HCT116 (cell line): ENCODE measurements around the gene UBE2E2.

Source experiments
- CTCF ChIP-seq, 3 experiments: fragments of 200-600 bp in 1 of 3; sonication (generic) in 1 of 3; IDR thresholded peaks in 2 of 3; conservative IDR thresholded peaks in 1 of 3; 2 replicates each; pipeline ENCODE4 v1.5.1; 2012 to 2017; ENCODE audit warnings: low read depth in 2 of 3, low read length in 2 of 3, antibody characterized with exemption in 1 of 3, borderline replicate concordance in 1 of 3, control low read depth in 1 of 3, mild to moderate bottlenecking in 1 of 3, mixed read lengths in 1 of 3, mixed run types in 1 of 3, moderate library complexity in 1 of 3; ENCODE audit not compliant: insufficient read depth in 1 of 3
- EGR1 ChIP-seq: IDR thresholded peaks from 2 replicates; pipeline ENCODE4 v1.6.1; 2012; ENCODE audit warnings: low read depth
- EZH2 ChIP-seq: fragments of 200-600 bp; sonication (generic); IDR thresholded peaks from 2 replicates; pipeline ENCODE4 v1.6.1; 2017; ENCODE audit warnings: antibody characterized with exemption, mixed run types
- JUND ChIP-seq: IDR thresholded peaks from 2 replicates; pipeline ENCODE4 v1.6.1; 2012
- MAX ChIP-seq: IDR thresholded peaks from 2 replicates; pipeline ENCODE4 v1.6.1; 2012
- POLR2A ChIP-seq: IDR thresholded peaks from 2 replicates; pipeline ENCODE4 v1.7.0; 2011; ENCODE audit warnings: borderline replicate concordance; ENCODE audit not compliant: insufficient read depth, insufficient read length; ENCODE audit errors: extremely low read depth
- POLR2AphosphoS5 ChIP-seq: IDR thresholded peaks from 2 replicates; pipeline ENCODE4 v1.6.1; 2011; ENCODE audit warnings: mild to moderate bottlenecking, low read depth, low read length, moderate library complexity
- ZNF274 ChIP-seq: fragments of 200-500 bp; sonication (Bioruptor generic); IDR thresholded peaks from 2 replicates; pipeline ENCODE4 v1.6.1; 2014; ENCODE audit warnings: mild to moderate bottlenecking, low read depth, low read length, inconsistent platforms

- no peak for TF ChIP-seq CTCF (IDR thresholded peaks at IDR 0.05 in 2 of 3, conservative IDR thresholded peaks at IDR 0.05 in 1 of 3; ENCODE audit: borderline replicate concordance in 1 of 3, insufficient read depth in 1 of 3, low read depth in 2 of 3, low read length in 2 of 3)
- no peak for TF ChIP-seq POLR2AphosphoS5
- no peak for TF ChIP-seq MAX
- TF ChIP-seq ZNF274: no peak
- TF ChIP-seq EGR1: no peak
- no peak for TF ChIP-seq EZH2
- no peak for TF ChIP-seq POLR2A
- TF ChIP-seq JUND: no peak
Measured at GRCh38 chr3:23308986-23309625, 106.0 kb downstream of the UBE2E2 start.
